Measurements from ENCODE around the gene ZNF710. TPM values are rescaled to one million over a fixed set of nuclear protein-coding genes. Genes with fewer than 3 reads are reported as not detected.

ZNF710 gene
- total and polyA plus RNA-seq, 2 of the 4 experiments (the other 2 are of a cell fraction), result 7.6 to 8.2 TPM

GRCh38 chr15:90059208-90059985 lies 58.3 kb downstream of the ZNF710 start:
- ATAC-seq (ENCODE audit: low read depth) (no peak), DNase-seq (no peak)
- no peak overlapping the region for H2BK120ac ChIP-seq (ENCODE audit: low read depth, low read length)
- H3K36me3 ChIP-seq (ENCODE audit: control insufficient read depth, insufficient read depth, low read length), result no peaks in the 10 kb centered on the region
- BruUV-seq (replicated peaks), result no TSS peak
- H3K27ac ChIP-seq (ENCODE audit: insufficient read depth, low read length), result no peak overlapping the region
- ChIA-PET POLR2A (ENCODE audit: unreplicated experiment) (no interaction called here), CTCF (no interaction called here)
- in situ Hi-C loops (cut with MboI; ENCODE audit: low sequenced_read_pairs), result no loop called here
- H2BK15ac ChIP-seq (ENCODE audit: low read depth, low read length), result no peak overlapping the region
- H4K5ac ChIP-seq (ENCODE audit: low read depth, low read length), result no peak overlapping the region
- H3K23ac ChIP-seq (ENCODE audit: low read depth, low read length), result no peak overlapping the region
- H2AFZ ChIP-seq (replicated peaks; ENCODE audit: low read length, poor library complexity), result no peak overlapping the region
- no peak overlapping the region for H3K18ac ChIP-seq (ENCODE audit: low read depth, low read length)
- no peak overlapping the region for H3K4me2 ChIP-seq (ENCODE audit: low read depth, low read length)
- no peak overlapping the region for H4K91ac ChIP-seq (ENCODE audit: insufficient read depth, low read depth, low read length)
- H4K20me1 ChIP-seq (ENCODE audit: insufficient read depth, low read length), result peaks cover 27% of the 10 kb centered on the region
- H3K79me1 ChIP-seq (ENCODE audit: low read depth in 1 of 2, low read length in 2 of 2), result peaks cover 4 to 64% of the 10 kb centered on the region in 2 experiments
- H3K4ac ChIP-seq (ENCODE audit: low read depth, low read length), result no peak overlapping the region
- H3K56ac ChIP-seq (ENCODE audit: extremely low read depth, insufficient read depth, low read length), result no peak overlapping the region
- peaks cover 3% of the 10 kb centered on the region; the same call in 1 of the 2 replicates for H3K4me1 ChIP-seq (ENCODE audit: control insufficient read depth, insufficient read depth, low read length)
- intact Hi-C loops (cut with micrococcal nuclease), result no loop called here
- 81% methylated on average over 4 of the region's 21 CpGs; no CpG with 5 or more reads in 1 of the 2 experiments for WGBS, 2 experiments (ENCODE audit: extremely low coverage in 2 of 2, insufficient read length in 1 of 2)
- H3K9me3 ChIP-seq (ENCODE audit: control insufficient read depth, insufficient read depth, low read length), result no peaks in the 10 kb centered on the region
- H2AK5ac ChIP-seq (ENCODE audit: low read depth, low read length), result no peak overlapping the region
- no peak overlapping the region for H3K4me3 ChIP-seq (ENCODE audit: insufficient read depth, low read depth, low read length)
- H3K9ac ChIP-seq (ENCODE audit: low read depth, low read length), result no peak overlapping the region
- TF ChIP-seq POLR2A (IDR thresholded peaks at IDR 0.05; ENCODE audit: low read depth, low read length) (no peak), MXI1 (IDR thresholded peaks at IDR 0.05; ENCODE audit: borderline replicate concordance, low read depth, low read length) (no peak), RCOR1 (IDR thresholded peaks at IDR 0.05; ENCODE audit: insufficient replicate concordance, low read length) (no peak), CHD1 (IDR thresholded peaks at IDR 0.05; ENCODE audit: low read depth, low read length) (no peak), NFE2L2 (IDR thresholded peaks at IDR 0.05; ENCODE audit: low read depth, low read length) (no peak), MAZ (IDR thresholded peaks at IDR 0.05; ENCODE audit: borderline replicate concordance, low read depth, low read length) (no peak), MAFK (IDR thresholded peaks at IDR 0.05; ENCODE audit: low read depth, low read length) (no peak), RAD21 (IDR thresholded peaks at IDR 0.05; ENCODE audit: low read length) (no peak), SMC3 (IDR thresholded peaks at IDR 0.05; ENCODE audit: low read depth, low read length) (no peak), CTCF (conservative IDR thresholded peaks at IDR 0.05; ENCODE audit: low read depth, low read length) (no peak), RFX5 (IDR thresholded peaks at IDR 0.05; ENCODE audit: low read depth, low read length) (no peak), ELK1 (IDR thresholded peaks at IDR 0.05; ENCODE audit: borderline replicate concordance, low read depth, low read length) (no peak), BHLHE40 (IDR thresholded peaks at IDR 0.05; ENCODE audit: low read depth, low read length) (no peak), USF2 (IDR thresholded peaks at IDR 0.05; ENCODE audit: low read depth, low read length) (no peak), FOS (IDR thresholded peaks at IDR 0.05; ENCODE audit: low read depth, low read length) (no peak), CEBPB (IDR thresholded peaks at IDR 0.05; ENCODE audit: low read depth, low read length) (no peak)
- H3K27me3 ChIP-seq (ENCODE audit: control insufficient read depth, insufficient read depth, low read length), result no peaks in the 10 kb centered on the region
- H2BK5ac ChIP-seq (ENCODE audit: low read depth, low read length, poor library complexity, severe bottlenecking), result no peak overlapping the region
- dilution Hi-C loops (cut with HindIII; ENCODE audit: low sequenced_read_pairs, unreplicated experiment), result no loop called here
- peaks cover 19% of the 10 kb centered on the region for H3K9me1 ChIP-seq (ENCODE audit: insufficient read depth, low read length)
- H4K8ac ChIP-seq (ENCODE audit: low read depth in 2 of 2, low read length in 2 of 2), result no peak overlapping the region
- H2BK20ac ChIP-seq (ENCODE audit: low read depth, low read length), result no peak overlapping the region
- H3K14ac ChIP-seq (replicated peaks; ENCODE audit: low read depth, low read length), result no peak overlapping the region
- H2AK9ac ChIP-seq (replicated peaks; ENCODE audit: low read depth, low read length, poor library complexity), result peak overlapping the region; percentile 56
